ENCODE results near the gene DOCK4. TPM values are rescaled to one million over a fixed set of nuclear protein-coding genes. Genes with fewer than 3 reads are reported as not detected.

The DOCK4 gene
- total and polyA plus RNA-seq, 7 donors = 3.0 to 28.5 (median 14.1) TPM

DNA sequence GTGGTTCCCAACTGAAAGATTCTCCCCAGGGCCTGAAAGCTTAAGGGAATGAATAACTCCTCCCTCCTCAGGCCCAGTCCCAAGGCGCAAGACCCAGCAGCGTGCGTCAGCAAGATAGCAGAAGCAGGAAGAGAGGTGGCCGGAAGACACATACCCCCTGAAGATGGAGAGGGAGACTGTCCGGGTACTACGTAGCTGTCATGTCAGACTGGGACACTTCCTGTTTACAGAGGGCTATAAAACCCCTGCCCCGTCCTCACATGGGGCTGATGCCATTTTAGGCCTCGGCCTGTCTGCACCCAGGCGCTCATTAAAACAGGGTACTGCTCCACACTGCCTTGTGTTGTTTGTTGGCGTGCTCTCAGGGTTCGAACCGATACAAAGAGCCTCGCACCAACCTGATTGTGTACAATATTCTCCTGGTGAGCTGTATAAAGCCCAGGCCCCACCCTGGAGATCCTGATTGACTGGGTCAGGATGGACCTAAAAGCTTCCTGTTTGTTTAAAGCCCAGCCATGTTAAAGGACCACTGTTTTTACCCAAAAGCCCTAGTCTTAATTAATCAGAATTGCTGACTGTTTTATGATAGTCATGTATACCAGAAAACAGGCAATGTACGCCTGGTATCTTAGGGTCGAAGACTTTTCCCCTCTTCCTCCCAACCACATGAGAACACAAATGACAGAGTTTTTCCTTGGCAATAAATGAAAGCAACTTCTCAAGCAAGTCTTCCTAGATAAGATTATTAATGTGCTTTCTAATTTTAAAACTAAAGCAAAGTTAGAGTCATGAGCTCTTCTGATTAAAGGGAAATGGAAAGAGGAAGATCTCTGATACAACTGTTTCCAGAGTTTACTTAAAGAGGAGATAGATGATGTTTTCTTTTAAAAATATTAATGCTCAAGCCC lies 251.5 kb downstream of the DOCK4 start:
- WGBS, 2 donors = 90 to 92% methylated on average over 15 of the region's 15 CpGs
- Histone ChIP-seq H3K27ac (no peak overlapping the region), H3K36me3 (no peaks in the 10 kb centered on the region), H3K4me3 (no peak overlapping the region), H3K27me3 (no peaks in the 10 kb centered on the region), H3K9me3 (no peaks in the 10 kb centered on the region), H3K4me1 (no peaks in the 10 kb centered on the region)
- TF ChIP-seq EP300 (IDR thresholded peaks at IDR 0.05) (no peak), POLR2A (IDR thresholded peaks at IDR 0.05) (no peak), POLR2AphosphoS5 (IDR thresholded peaks at IDR 0.05) (no peak)
- TF ChIP-seq, protein P1, sequence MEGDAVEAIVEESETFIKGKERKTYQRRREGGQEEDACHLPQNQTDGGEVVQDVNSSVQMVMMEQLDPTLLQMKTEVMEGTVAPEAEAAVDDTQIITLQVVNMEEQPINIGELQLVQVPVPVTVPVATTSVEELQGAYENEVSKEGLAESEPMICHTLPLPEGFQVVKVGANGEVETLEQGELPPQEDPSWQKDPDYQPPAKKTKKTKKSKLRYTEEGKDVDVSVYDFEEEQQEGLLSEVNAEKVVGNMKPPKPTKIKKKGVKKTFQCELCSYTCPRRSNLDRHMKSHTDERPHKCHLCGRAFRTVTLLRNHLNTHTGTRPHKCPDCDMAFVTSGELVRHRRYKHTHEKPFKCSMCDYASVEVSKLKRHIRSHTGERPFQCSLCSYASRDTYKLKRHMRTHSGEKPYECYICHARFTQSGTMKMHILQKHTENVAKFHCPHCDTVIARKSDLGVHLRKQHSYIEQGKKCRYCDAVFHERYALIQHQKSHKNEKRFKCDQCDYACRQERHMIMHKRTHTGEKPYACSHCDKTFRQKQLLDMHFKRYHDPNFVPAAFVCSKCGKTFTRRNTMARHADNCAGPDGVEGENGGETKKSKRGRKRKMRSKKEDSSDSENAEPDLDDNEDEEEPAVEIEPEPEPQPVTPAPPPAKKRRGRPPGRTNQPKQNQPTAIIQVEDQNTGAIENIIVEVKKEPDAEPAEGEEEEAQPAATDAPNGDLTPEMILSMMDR (IDR thresholded peaks at IDR 0.05) = no peak
- no peak for DNase-seq
- intact Hi-C loops (cut with DNase I) = loop anchor here (10.0 kb wide), 2 partner anchors 440 to 540 kb away; no protein-coding TSS in a partner anchor

DNA sequence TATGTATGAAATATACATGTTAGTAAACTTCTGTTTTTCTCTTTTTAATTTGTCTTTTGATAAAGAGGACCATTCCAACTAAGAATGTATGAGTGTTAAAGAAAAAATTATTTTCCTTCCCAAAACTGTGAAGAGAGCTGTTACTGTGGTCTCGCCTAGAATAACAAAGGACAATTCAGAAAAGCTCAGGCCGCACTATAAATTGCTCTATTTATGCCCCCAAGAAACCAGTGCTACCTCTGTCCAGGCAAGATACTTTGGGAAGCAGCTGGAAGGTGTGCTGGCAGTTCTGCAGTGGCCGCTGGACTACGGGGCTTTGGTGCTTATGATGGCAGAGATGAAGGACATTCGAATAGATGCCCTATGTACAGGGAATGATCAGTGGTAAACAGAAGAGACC lies 252.1 kb downstream of the DOCK4 start:
- DNase-seq = no peak
- Histone ChIP-seq H3K27ac (no peak overlapping the region), H3K9me3 (no peaks in the 10 kb centered on the region), H3K36me3 (no peaks in the 10 kb centered on the region), H3K27me3 (no peaks in the 10 kb centered on the region), H3K4me1 (no peaks in the 10 kb centered on the region), H3K4me3 (no peak overlapping the region)
- TF ChIP-seq EP300 (IDR thresholded peaks at IDR 0.05) (no peak), POLR2AphosphoS5 (IDR thresholded peaks at IDR 0.05) (no peak)
- TF ChIP-seq, protein P1 (IDR thresholded peaks at IDR 0.05) = no peak
- WGBS, 2 donors = 94 to 96% methylated on average over 5 of the region's 5 CpGs
- intact Hi-C loops (cut with DNase I) = loop anchor here (10.0 kb wide), 2 partner anchors 441 to 541 kb away; no protein-coding TSS in a partner anchor

DNA sequence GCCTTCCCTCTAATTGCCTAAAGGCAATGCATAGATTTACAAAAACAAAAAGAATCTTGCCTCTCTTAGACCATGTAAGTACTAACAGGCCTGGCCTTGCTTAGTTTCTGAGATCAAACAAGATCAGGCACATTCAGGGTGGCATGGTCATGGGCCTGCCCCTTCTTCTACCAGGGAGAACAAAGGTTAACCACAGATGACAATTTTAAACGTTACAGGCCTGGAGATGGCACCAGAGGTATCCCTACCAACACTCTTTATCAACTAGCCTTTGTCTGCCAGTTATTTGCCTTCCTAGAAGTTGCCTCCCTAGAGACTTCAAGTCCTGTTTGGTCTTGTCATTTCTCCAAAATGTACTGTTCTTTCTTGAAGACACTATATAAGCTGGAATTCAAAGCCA lies 252.6 kb downstream of the DOCK4 start:
- Histone ChIP-seq H3K4me3 (no peak overlapping the region), H3K4me1 (no peaks in the 10 kb centered on the region), H3K27me3 (no peaks in the 10 kb centered on the region), H3K9me3 (no peaks in the 10 kb centered on the region), H3K36me3 (no peaks in the 10 kb centered on the region), H3K27ac (no peak overlapping the region)
- intact Hi-C loops (cut with DNase I) = loop anchor here (10.0 kb wide), 2 partner anchors 441 to 541 kb away; no protein-coding TSS in a partner anchor
- WGBS, 2 donors = 2 to 5% methylated on average over 1 of the region's 1 CpG
- TF ChIP-seq EP300 (IDR thresholded peaks at IDR 0.05) = no peak
- TF ChIP-seq POLR2AphosphoS5 (IDR thresholded peaks at IDR 0.05) = no peak
- no peak for TF ChIP-seq POLR2A (IDR thresholded peaks at IDR 0.05)
- TF ChIP-seq, protein P1 (IDR thresholded peaks at IDR 0.05) = no peak
- DNase-seq = no peak

DNA sequence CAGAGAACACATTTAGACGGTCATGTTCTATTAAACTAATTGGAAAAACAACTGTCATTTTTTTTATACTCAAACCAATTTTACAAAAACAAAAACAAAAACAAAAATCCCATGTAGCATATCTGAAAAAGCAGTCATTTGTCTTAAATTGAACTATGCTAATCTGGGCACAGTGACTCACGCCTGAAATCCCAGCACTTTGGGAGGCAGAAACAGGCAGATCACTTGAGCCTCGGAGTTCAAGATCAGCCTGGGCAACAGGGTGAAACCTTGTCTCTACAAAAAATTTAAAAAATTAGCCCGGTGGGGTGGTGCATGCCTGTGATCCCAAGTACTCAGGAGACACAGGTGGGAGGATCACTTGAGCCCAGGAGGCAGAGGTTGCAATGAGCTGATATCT lies 253.4 kb downstream of the DOCK4 start:
- Histone ChIP-seq H3K36me3 (no peaks in the 10 kb centered on the region), H3K27me3 (no peaks in the 10 kb centered on the region), H3K4me1 (no peaks in the 10 kb centered on the region), H3K4me3 (no peak overlapping the region), H3K27ac (no peak overlapping the region), H3K9me3 (no peaks in the 10 kb centered on the region)
- no peak for DNase-seq
- intact Hi-C loops (cut with DNase I) = loop anchor here (10.0 kb wide), 2 partner anchors 442 to 542 kb away; no protein-coding TSS in a partner anchor
- WGBS, 2 donors = 91 to 92% methylated on average over 4 of the region's 4 CpGs
- no peak for TF ChIP-seq POLR2A (IDR thresholded peaks at IDR 0.05)
- no peak for TF ChIP-seq POLR2AphosphoS5 (IDR thresholded peaks at IDR 0.05)
- TF ChIP-seq, protein P1 (IDR thresholded peaks at IDR 0.05) = no peak
- no peak for TF ChIP-seq EP300 (IDR thresholded peaks at IDR 0.05)
